Cardiac fibroblast (primary cell): ENCODE results near the gene PTGFRN.

Experiments
- DNase-seq, 2 donors: peaks; one replicate each; pipeline versions ENCODE4 v3.0.0 to v3.0.0-alpha.2; 2010; ENCODE audit warnings: low read depth in 2 of 2
- H3K4me3 ChIP-seq, 2 donors: replicated peaks in 1 of 2; 1 replicate in 1 of 2; 2 replicates in 1 of 2; pipeline ENCODE4 v1.5.1; 2011; ENCODE audit warnings: low read depth in 2 of 2, low read length in 2 of 2, mild to moderate bottlenecking in 2 of 2, moderate library complexity in 1 of 2
- CTCF ChIP-seq: IDR thresholded peaks from one replicate; pipeline ENCODE4 v1.5.1; 2011; ENCODE audit warnings: low read depth, mild to moderate bottlenecking, low read length, inconsistent platforms

Gene PTGFRN

GRCh38 chr1:116915086-116915661 is 5.5 kb downstream of the PTGFRN start:
- DNase-seq = no peak
- no peak for TF ChIP-seq CTCF
- H3K4me3 ChIP-seq = no peak overlapping the region

GRCh38 chr1:116916002-116916401 is 6.3 kb downstream of the PTGFRN start:
- no peak for DNase-seq
- H3K4me3 ChIP-seq = no peak overlapping the region
- no peak for TF ChIP-seq CTCF

GRCh38 chr1:116916533-116917445 is 7.1 kb downstream of the PTGFRN start:
- peak in 1 of 2 donors; percentile 16 for DNase-seq
- H3K4me3 ChIP-seq = no peak overlapping the region
- no peak for TF ChIP-seq CTCF

GRCh38 chr1:116918714-116919357 is 9.1 kb downstream of the PTGFRN start:
- no peak for DNase-seq
- no peak overlapping the region for H3K4me3 ChIP-seq
- no peak for TF ChIP-seq CTCF

GRCh38 chr1:116919802-116920201 is 10.1 kb downstream of the PTGFRN start:
- no peak for TF ChIP-seq CTCF
- DNase-seq = no peak
- no peak overlapping the region for H3K4me3 ChIP-seq

- TF ChIP-seq CTCF = no peak
- H3K4me3 ChIP-seq = no peak overlapping the region
- no peak for DNase-seq
These were observed 10.5 kb downstream of the PTGFRN start for GRCh38 chr1:116920211-116920610.
